K562 (cell line): Measurements from ENCODE around the gene USP13. TPM values are rescaled to one million over a fixed set of nuclear protein-coding genes. Genes with fewer than 3 reads are reported as not detected.

ENCODE experiments used
- ATAC-seq: fragments of 200-7000 bp; cut with Tn5 transposase; 3 replicates; pipeline ENCODE4 v1.9.1; 2020; ENCODE audit warnings: moderate library complexity
- BruUV-seq: library from RNA; stranded (reverse); fragments of 400-500 nt; replicated peaks from 2 replicates; lab custom pipeline; 2021; lab: Mats Ljungman, UMichigan
- CTCF ChIA-PET: fragments of 300-600 bp; formaldehyde crosslinking; extraction: SDS; loops from one replicate; lab custom pipeline; 2021; ENCODE audit warnings: low intra/inter-chr PET ratio; lab: Yijun Ruan, JAX
- POLR2A ChIA-PET: fragments of 300-600, 350-650 bp; sonication (Branson Sonifier 250); formaldehyde crosslinking; extraction: SDS; loops from one replicate; lab custom pipeline; 2021; ENCODE audit warnings: antibody characterized with exemption, inconsistent platforms; lab: Yijun Ruan, JAX
- DNase-seq, 4 experiments: peaks; one replicate each; pipeline versions ENCODE4 v3.0.0 to v3.0.0-alpha.2; 2011 to 2018; ENCODE audit warnings: low spot score in 3 of 4, mixed read lengths in 3 of 4; ENCODE audit errors: extremely low read depth in 1 of 4
- FAIRE-seq: peaks from 2 replicates; lab custom pipeline; 2011; peaks lifted over from hg19 to GRCh38; lab: Jason Lieb, UNC
- H2AFZ ChIP-seq: 2 replicates; pipeline ENCODE4 v1.6.0; 2011; ENCODE audit warnings: low read depth, low read length, control low read depth, inconsistent platforms
- H3K27ac ChIP-seq: fragments of 200-600 bp; 3 replicates; pipeline ENCODE4 v1.8.0; 2011; ENCODE audit warnings: low read depth, mild to moderate bottlenecking, control low read depth, inconsistent platforms, low read length, moderate library complexity, mixed read lengths; ENCODE audit errors: extremely low read depth
- H3K27me3 ChIP-seq, 2 experiments: fragments of 300-600 bp in 1 of 2; 2 replicates in 1 of 2; 3 replicates in 1 of 2; pipeline versions ENCODE4 v1.6.0 to v1.8.0; 2011; ENCODE audit warnings: inconsistent platforms in 2 of 2, low read length in 2 of 2, mild to moderate bottlenecking in 1 of 2, mixed read lengths in 1 of 2, moderate library complexity in 1 of 2; ENCODE audit not compliant: control insufficient read depth in 2 of 2, insufficient read depth in 2 of 2
- H3K36me3 ChIP-seq: fragments of 300-600 bp; 3 replicates; pipeline ENCODE4 v1.8.0; 2011; ENCODE audit warnings: mild to moderate bottlenecking, low read length, inconsistent platforms; ENCODE audit not compliant: control insufficient read depth, insufficient read depth
- H3K4me1 ChIP-seq, 2 experiments: fragments of 200-600 bp in 1 of 2; replicated peaks in 1 of 2; 2 replicates in 1 of 2; 3 replicates in 1 of 2; pipeline versions ENCODE4 v1.5.1 to v1.8.0; 2011; ENCODE audit warnings: inconsistent platforms in 2 of 2, low read length in 2 of 2, mild to moderate bottlenecking in 1 of 2, mixed read lengths in 1 of 2, moderate library complexity in 1 of 2; ENCODE audit not compliant: control insufficient read depth in 2 of 2, insufficient read depth in 2 of 2
- H3K4me2 ChIP-seq: 2 replicates; pipeline ENCODE4 v1.6.1; 2011; ENCODE audit warnings: low read length, control low read depth, inconsistent platforms, mixed read lengths; ENCODE audit not compliant: insufficient read depth
- H3K4me3 ChIP-seq: fragments of 200-600 bp; sonication (generic), shearing (Covaris generic); 2 replicates; pipeline ENCODE4 v1.5.1; 2016; ENCODE audit warnings: control low read depth, inconsistent platforms
- H3K79me2 ChIP-seq: fragments of 200-600 bp; 3 replicates; pipeline ENCODE4 v1.8.0; 2011; ENCODE audit warnings: low read length, inconsistent platforms; ENCODE audit not compliant: control insufficient read depth, insufficient read depth
- H3K9ac ChIP-seq, 2 experiments: 2 replicates each; pipeline versions ENCODE4 v1.6.0 to v1.6.1; 2011; ENCODE audit warnings: low read depth in 2 of 2, low read length in 2 of 2, control low read depth in 1 of 2, inconsistent platforms in 1 of 2, mild to moderate bottlenecking in 1 of 2, mixed read lengths in 1 of 2; ENCODE audit not compliant: insufficient read depth in 1 of 2
- H3K9me1 ChIP-seq: one replicate; pipeline ENCODE4 v1.6.0; 2011; ENCODE audit warnings: inconsistent platforms, mild to moderate bottlenecking, low read length, moderate library complexity; ENCODE audit not compliant: control insufficient read depth, insufficient read depth
- H3K9me3 ChIP-seq: replicated peaks from 2 replicates; pipeline ENCODE4 v1.5.1; 2011; ENCODE audit warnings: low read depth, low read length, inconsistent platforms; ENCODE audit not compliant: control insufficient read depth, insufficient read depth
- H4K20me1 ChIP-seq: replicated peaks from 2 replicates; pipeline ENCODE4 v1.6.1; 2011; ENCODE audit warnings: low read length, inconsistent platforms, mixed read lengths; ENCODE audit not compliant: control insufficient read depth, insufficient read depth
- ASH1L ChIP-seq: fragments of 450-650 bp; IDR thresholded peaks from 2 replicates; pipeline ENCODE4 v1.6.1; 2018; ENCODE audit warnings: borderline replicate concordance, mild to moderate bottlenecking, low read depth; ENCODE audit not compliant: partially characterized antibody
- RAD51 ChIP-seq: fragments of 450-650 bp; IDR thresholded peaks from 2 replicates; pipeline ENCODE4 v1.7.1; 2016; ENCODE audit warnings: low read depth, mild to moderate bottlenecking, borderline replicate concordance
- SAP30 ChIP-seq: fragments of 200-600 bp; sonication (generic); IDR thresholded peaks from 2 replicates; pipeline ENCODE4 v1.6.1; 2012; ENCODE audit warnings: borderline replicate concordance, low read depth, mild to moderate bottlenecking, moderate library complexity, low read length, control low read depth, inconsistent platforms; ENCODE audit not compliant: insufficient read depth, poor library complexity, severe bottlenecking
- USF2 ChIP-seq: sonication (generic); formaldehyde crosslinking; IDR thresholded peaks from 2 replicates; pipeline ENCODE4 v1.5.0; 2020; ENCODE audit warnings: missing genetic modification reagents
- ZNF274 ChIP-seq: IDR thresholded peaks from 2 replicates; pipeline ENCODE4 v1.6.1; 2011; ENCODE audit warnings: low read depth, mild to moderate bottlenecking, low read length, moderate library complexity, borderline replicate concordance
- WGBS: fragments of 100-300 bp; shearing (Covaris generic); methylation state at CpG from one replicate; pipeline ENCODE4 v1.1.6; 2016; ENCODE audit warnings: low coverage, mixed read lengths; ENCODE audit not compliant: insufficient coverage; ENCODE audit errors: missing lambda C conversion rate; 5-methylcytosine and 5-hydroxymethylcytosine counted together
- in situ Hi-C: fragments of 300-500 bp; cut with MboI; formaldehyde crosslinking; loops from 4 replicates; pipeline ENCODE4 v1.15.0; 2018; ENCODE audit warnings: inconsistent platforms, mixed read lengths
- intact Hi-C: fragments of 100-400 bp; cut with micrococcal nuclease; formaldehyde crosslinking; loops from 2 replicates; pipeline ENCODE4 v1.14.2; 2022
- polyA plus RNA-seq, 8 experiments: library from polyadenylated mRNA; depleted of rRNA in 4 of 8; stranded (reverse) in 5 of 8; unstranded in 3 of 8; fragments of >200 nt; fragmentation: Nextera tagmentation in 2 of 8; fragmentation: Illumina TruSeq in 1 of 8; extraction: Ambion mirVana in 2 of 8; extraction: Trizol in 1 of 8; gene quantifications; 2 replicates each; pipeline versions ENCODE4 v1.2.1 to v1.2.3, GENCODE V29; 2011 to 2014; ENCODE audit warnings: inconsistent platforms in 1 of 8, missing spikeins in 1 of 8
- total RNA-seq, 7 experiments: library from RNA; depleted of rRNA in 6 of 7; stranded (reverse); fragments of >200 nt in 6 of 7; fragmentation: Illumina TruSeq in 2 of 7; extraction: Trizol in 2 of 7; gene quantifications; 2 replicates each; pipeline versions ENCODE4 v1.2.1 to v1.2.3, GENCODE V29; 2011 to 2021; ENCODE audit warnings: low replicate concordance in 1 of 7

The USP13 gene
- total and polyA plus RNA-seq, 9 of the 15 experiments (the other 6 are each of a cell fraction or from before 2014, with no cell fraction given): 0.11 to 2.3 (median 0.51) TPM

- POLR2A ChIA-PET: interaction anchor here (0.6 kb wide), 1 partner anchor 205 kb away, joined by 4 read pairs; no protein-coding TSS in a partner anchor
- in situ Hi-C loops: no loop called here
These were observed 41.9 kb downstream of the USP13 start for GRCh38 chr3:179694731-179695130.

More at GRCh38 chr3:179694731-179695130, 41.9 kb downstream of the USP13 start:
- ATAC-seq (no peak), FAIRE-seq (no peak), DNase-seq (no peak)
- H3K9ac ChIP-seq: no peak overlapping the region
- H3K4me2 ChIP-seq: no peak overlapping the region
- no peak overlapping the region for H2AFZ ChIP-seq
- H3K9me3 ChIP-seq: no peaks in the 10 kb centered on the region
- no peaks in the 10 kb centered on the region for H3K4me1 ChIP-seq
- no peak overlapping the region for H3K27ac ChIP-seq
- no peak overlapping the region for H3K4me3 ChIP-seq
- CTCF ChIA-PET: no interaction called here
- H3K79me2 ChIP-seq: no peaks in the 10 kb centered on the region
- no peaks in the 10 kb centered on the region for H4K20me1 ChIP-seq
- no peaks in the 10 kb centered on the region for H3K9me1 ChIP-seq
- WGBS: 8% methylated on average over 4 of the region's 6 CpGs
- no TSS peak for BruUV-seq
- no peaks in the 10 kb centered on the region for H3K36me3 ChIP-seq
- TF ChIP-seq USF2 (CRISPR knock-in tag): peak; percentile 51
- TF ChIP-seq SAP30: no peak
- no peak for TF ChIP-seq ZNF274
- TF ChIP-seq RAD51: peak; percentile 54
- no peak for TF ChIP-seq ASH1L
- TF ChIP-seq, all 486 proteins: peak for 2
- intact Hi-C loops: no loop called here
- H3K27me3 ChIP-seq: peaks cover 2 to 11% of the 10 kb centered on the region in 2 experiments; a peak in 3 of 5 replicates
